Measurements from ENCODE around the gene HIP1R.

HIP1R gene

DNA sequence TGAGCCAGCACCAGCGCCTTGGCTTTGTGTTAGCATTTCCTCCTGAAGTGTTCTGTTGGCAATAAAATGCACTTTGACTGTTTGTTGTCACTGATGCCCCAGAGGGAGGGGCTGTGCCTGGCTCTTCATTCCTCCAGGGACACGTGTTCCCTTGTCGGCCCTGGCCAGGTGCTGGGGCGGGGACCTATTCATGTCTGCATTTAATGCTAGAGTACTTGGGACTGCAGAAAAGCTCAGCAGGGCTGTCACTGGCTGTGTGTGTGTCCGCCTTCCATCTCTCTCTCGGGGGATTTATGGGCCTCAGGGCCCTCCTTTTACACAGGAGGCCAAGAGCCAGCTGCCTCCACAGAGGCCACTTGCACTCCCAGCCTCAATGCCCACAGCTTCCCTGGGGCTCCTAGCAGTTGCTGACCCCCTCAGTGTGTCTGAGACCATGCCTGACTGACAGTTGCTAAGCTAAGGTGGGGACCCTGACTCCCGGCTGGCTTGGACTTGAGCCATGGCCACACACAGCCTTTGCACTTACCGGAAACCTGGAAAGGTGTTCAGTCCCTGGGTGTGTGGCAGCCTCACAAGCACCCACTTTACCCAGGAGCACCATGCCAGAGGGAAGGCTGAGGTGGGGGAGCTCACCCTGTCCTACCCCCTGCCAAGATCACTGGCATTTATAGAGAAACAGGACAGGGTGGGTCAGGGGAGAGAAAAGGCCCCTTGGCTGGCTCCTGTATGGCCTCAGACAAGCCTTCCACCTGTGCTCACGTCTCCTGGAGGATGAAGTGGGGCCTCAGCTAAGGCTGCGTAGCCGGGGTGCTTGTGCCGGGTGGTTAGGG is 27.8 kb downstream of the HIP1R start:
- no peak for ATAC-seq
- TF ChIP-seq, protein P1, sequence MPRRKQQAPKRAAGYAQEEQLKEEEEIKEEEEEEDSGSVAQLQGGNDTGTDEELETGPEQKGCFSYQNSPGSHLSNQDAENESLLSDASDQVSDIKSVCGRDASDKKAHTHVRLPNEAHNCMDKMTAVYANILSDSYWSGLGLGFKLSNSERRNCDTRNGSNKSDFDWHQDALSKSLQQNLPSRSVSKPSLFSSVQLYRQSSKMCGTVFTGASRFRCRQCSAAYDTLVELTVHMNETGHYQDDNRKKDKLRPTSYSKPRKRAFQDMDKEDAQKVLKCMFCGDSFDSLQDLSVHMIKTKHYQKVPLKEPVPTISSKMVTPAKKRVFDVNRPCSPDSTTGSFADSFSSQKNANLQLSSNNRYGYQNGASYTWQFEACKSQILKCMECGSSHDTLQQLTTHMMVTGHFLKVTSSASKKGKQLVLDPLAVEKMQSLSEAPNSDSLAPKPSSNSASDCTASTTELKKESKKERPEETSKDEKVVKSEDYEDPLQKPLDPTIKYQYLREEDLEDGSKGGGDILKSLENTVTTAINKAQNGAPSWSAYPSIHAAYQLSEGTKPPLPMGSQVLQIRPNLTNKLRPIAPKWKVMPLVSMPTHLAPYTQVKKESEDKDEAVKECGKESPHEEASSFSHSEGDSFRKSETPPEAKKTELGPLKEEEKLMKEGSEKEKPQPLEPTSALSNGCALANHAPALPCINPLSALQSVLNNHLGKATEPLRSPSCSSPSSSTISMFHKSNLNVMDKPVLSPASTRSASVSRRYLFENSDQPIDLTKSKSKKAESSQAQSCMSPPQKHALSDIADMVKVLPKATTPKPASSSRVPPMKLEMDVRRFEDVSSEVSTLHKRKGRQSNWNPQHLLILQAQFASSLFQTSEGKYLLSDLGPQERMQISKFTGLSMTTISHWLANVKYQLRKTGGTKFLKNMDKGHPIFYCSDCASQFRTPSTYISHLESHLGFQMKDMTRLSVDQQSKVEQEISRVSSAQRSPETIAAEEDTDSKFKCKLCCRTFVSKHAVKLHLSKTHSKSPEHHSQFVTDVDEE (CRISPR knock-in tag; IDR thresholded peaks at IDR 0.05) = no peak
- TF ChIP-seq TCF4 (CRISPR knock-in tag; IDR thresholded peaks at IDR 0.05; ENCODE audit: borderline replicate concordance) = no peak
- no peak for TF ChIP-seq OSR1 (CRISPR knock-in tag; IDR thresholded peaks at IDR 0.05)
- no peak for TF ChIP-seq BACH2 (CRISPR knock-in tag; IDR thresholded peaks at IDR 0.05; ENCODE audit: borderline replicate concordance)
- TF ChIP-seq, protein P2, sequence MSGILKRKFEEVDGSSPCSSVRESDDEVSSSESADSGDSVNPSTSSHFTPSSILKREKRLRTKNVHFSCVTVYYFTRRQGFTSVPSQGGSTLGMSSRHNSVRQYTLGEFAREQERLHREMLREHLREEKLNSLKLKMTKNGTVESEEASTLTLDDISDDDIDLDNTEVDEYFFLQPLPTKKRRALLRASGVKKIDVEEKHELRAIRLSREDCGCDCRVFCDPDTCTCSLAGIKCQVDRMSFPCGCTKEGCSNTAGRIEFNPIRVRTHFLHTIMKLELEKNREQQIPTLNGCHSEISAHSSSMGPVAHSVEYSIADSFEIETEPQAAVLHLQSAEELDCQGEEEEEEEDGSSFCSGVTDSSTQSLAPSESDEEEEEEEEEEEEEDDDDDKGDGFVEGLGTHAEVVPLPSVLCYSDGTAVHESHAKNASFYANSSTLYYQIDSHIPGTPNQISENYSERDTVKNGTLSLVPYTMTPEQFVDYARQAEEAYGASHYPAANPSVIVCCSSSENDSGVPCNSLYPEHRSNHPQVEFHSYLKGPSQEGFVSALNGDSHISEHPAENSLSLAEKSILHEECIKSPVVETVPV (CRISPR knock-in tag; IDR thresholded peaks at IDR 0.05) = no peak
- TF ChIP-seq ARNTL (CRISPR knock-in tag; IDR thresholded peaks at IDR 0.05; ENCODE audit: borderline replicate concordance, low read depth) = no peak
- no peak for TF ChIP-seq RARB (CRISPR knock-in tag; IDR thresholded peaks at IDR 0.05)
- TF ChIP-seq GLIS3 (CRISPR knock-in tag; IDR thresholded peaks at IDR 0.05) = no peak
- TF ChIP-seq ZFP3 (CRISPR knock-in tag; IDR thresholded peaks at IDR 0.05) = no peak
- TF ChIP-seq SNAI2 (CRISPR knock-in tag; IDR thresholded peaks at IDR 0.05) = no peak
- no peak for TF ChIP-seq ZC3H10 (CRISPR knock-in tag; IDR thresholded peaks at IDR 0.05)
- TF ChIP-seq ISL1 (CRISPR knock-in tag; IDR thresholded peaks at IDR 0.05) = no peak
- no peak for TF ChIP-seq ZFP30 (CRISPR knock-in tag; IDR thresholded peaks at IDR 0.05)

DNA sequence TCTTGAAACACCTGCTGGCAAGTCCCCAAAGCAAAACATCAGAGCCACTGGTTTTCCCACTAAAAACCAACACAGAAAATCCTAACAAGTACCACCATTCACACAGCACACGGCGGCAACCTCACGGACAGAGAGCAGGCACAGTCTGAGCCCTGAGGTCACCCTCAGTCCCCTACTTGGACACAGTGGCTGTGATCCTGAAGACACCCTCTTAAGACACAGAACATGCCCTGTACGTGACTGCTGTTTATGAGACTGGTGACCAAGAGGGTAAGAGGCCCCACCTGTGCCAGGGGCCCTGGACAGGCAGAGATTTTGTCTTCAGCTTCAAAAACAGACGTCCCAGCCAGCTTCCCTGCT is 29.6 kb downstream of the HIP1R start:
- no peak for TF ChIP-seq GLIS3 (CRISPR knock-in tag; IDR thresholded peaks at IDR 0.05)
- no peak for TF ChIP-seq ZFP30 (CRISPR knock-in tag; IDR thresholded peaks at IDR 0.05)
- TF ChIP-seq ARNTL (CRISPR knock-in tag; IDR thresholded peaks at IDR 0.05; ENCODE audit: borderline replicate concordance, low read depth) = no peak
- TF ChIP-seq, protein P1 (CRISPR knock-in tag; IDR thresholded peaks at IDR 0.05) = no peak
- no peak for TF ChIP-seq ZNF565 (CRISPR knock-in tag; conservative IDR thresholded peaks at IDR 0.05; ENCODE audit: low read depth)
- no peak for TF ChIP-seq BACH2 (CRISPR knock-in tag; IDR thresholded peaks at IDR 0.05; ENCODE audit: borderline replicate concordance)
- TF ChIP-seq TCF4 (CRISPR knock-in tag; IDR thresholded peaks at IDR 0.05; ENCODE audit: borderline replicate concordance) = no peak
- TF ChIP-seq, protein P3, sequence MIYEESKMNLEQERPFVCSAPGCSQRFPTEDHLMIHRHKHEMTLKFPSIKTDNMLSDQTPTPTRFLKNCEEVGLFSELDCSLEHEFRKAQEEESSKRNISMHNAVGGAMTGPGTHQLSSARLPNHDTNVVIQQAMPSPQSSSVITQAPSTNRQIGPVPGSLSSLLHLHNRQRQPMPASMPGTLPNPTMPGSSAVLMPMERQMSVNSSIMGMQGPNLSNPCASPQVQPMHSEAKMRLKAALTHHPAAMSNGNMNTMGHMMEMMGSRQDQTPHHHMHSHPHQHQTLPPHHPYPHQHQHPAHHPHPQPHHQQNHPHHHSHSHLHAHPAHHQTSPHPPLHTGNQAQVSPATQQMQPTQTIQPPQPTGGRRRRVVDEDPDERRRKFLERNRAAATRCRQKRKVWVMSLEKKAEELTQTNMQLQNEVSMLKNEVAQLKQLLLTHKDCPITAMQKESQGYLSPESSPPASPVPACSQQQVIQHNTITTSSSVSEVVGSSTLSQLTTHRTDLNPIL (CRISPR knock-in tag; IDR thresholded peaks at IDR 0.05; ENCODE audit: low read depth) = no peak
- TF ChIP-seq, protein P4, sequence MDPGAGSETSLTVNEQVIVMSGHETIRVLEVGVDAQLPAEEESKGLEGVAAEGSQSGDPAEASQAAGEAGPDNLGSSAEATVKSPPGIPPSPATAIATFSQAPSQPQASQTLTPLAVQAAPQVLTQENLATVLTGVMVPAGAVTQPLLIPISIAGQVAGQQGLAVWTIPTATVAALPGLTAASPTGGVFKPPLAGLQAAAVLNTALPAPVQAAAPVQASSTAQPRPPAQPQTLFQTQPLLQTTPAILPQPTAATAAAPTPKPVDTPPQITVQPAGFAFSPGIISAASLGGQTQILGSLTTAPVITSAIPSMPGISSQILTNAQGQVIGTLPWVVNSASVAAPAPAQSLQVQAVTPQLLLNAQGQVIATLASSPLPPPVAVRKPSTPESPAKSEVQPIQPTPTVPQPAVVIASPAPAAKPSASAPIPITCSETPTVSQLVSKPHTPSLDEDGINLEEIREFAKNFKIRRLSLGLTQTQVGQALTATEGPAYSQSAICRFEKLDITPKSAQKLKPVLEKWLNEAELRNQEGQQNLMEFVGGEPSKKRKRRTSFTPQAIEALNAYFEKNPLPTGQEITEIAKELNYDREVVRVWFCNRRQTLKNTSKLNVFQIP (CRISPR knock-in tag; IDR thresholded peaks at IDR 0.05; ENCODE audit: borderline replicate concordance, low read depth) = no peak
- no peak for TF ChIP-seq ESRRG (CRISPR knock-in tag; IDR thresholded peaks at IDR 0.05)
- no peak for TF ChIP-seq CSDC2 (CRISPR knock-in tag; IDR thresholded peaks at IDR 0.05)
- TF ChIP-seq ISL1 (CRISPR knock-in tag; IDR thresholded peaks at IDR 0.05) = no peak
- TF ChIP-seq PPARA (CRISPR knock-in tag; IDR thresholded peaks at IDR 0.05; ENCODE audit: borderline replicate concordance) = no peak
- no peak for TF ChIP-seq ZC3H10 (CRISPR knock-in tag; IDR thresholded peaks at IDR 0.05)
- TF ChIP-seq, protein P5, sequence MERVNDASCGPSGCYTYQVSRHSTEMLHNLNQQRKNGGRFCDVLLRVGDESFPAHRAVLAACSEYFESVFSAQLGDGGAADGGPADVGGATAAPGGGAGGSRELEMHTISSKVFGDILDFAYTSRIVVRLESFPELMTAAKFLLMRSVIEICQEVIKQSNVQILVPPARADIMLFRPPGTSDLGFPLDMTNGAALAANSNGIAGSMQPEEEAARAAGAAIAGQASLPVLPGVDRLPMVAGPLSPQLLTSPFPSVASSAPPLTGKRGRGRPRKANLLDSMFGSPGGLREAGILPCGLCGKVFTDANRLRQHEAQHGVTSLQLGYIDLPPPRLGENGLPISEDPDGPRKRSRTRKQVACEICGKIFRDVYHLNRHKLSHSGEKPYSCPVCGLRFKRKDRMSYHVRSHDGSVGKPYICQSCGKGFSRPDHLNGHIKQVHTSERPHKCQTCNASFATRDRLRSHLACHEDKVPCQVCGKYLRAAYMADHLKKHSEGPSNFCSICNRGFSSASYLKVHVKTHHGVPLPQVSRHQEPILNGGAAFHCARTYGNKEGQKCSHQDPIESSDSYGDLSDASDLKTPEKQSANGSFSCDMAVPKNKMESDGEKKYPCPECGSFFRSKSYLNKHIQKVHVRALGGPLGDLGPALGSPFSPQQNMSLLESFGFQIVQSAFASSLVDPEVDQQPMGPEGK (CRISPR knock-in tag; IDR thresholded peaks at IDR 0.05; ENCODE audit: borderline replicate concordance) = no peak
- ATAC-seq = no peak
